EH (cell line): ENCODE measurements around the gene TFAP2B.

Source experiments
- DNase-seq: peaks from one replicate; pipeline ENCODE4 v3.0.0-alpha.2; 2015; ENCODE audit warnings: low read depth

TFAP2B gene

GRCh38 chr6:50848989-50849795, 30.5 kb downstream of the TFAP2B start:
- no peak for DNase-seq

DNA sequence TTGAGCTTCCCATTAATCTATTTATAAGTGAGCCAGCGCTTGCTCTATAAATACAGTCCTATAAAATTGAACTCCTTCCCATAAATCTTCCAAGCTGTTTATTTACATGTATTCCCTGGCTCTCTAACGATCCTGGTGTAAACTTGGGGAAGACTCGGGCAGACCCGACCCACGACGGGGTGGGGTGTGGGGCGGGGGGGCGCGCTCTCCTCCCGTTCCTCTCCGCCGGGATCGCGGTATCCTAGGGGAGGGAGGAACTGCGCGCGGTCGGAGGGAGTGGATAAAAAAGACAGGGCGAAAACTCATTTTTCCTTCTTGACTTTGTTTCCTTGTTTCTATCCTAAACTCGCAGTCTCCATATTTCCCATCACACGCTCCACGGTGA, 31.1 kb downstream of the TFAP2B start:
- DNase-seq: no peak

DNA sequence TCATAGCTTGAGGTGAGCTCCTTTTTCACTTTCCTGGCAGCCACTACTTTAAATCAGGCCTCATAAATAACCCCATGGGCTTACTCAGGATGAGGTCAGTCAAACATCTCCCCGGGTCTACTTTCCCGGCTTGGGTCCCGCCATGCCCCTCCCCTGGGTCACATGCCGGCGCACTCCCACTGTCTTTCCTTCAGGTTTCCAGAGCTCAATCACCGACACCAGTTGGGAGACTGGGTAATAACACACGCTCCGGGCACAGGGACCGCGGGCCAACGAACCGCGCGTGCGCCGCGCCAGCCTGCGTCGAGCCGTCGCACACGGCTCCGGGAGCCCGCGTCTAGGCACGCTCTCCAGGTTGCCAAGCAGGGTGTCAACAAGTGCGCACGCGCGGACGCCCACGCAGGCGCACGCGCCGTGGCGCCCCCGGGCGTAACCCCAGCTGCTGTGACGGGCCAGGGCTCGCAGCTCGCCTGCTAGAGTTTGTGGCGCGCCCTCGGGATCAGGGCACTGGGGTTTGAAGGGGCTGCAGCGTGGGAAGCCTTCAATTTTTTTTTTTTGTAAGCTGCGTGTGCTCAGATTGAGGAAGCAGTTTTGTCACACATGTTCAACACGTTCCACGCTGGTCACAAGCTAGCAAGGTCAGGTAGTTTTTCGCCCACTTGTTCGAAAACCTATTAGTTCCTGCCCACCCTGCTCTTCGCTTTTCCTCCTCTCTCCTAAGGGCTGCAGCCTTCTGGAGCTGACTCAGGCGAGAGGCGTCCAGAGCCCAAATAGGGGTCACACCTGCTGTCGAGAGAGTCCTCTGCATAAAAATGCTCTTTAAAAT, 31.8 kb downstream of the TFAP2B start:
- no peak for DNase-seq

GRCh38 chr6:50851049-50851845, 32.6 kb downstream of the TFAP2B start:
- no peak for DNase-seq

DNA sequence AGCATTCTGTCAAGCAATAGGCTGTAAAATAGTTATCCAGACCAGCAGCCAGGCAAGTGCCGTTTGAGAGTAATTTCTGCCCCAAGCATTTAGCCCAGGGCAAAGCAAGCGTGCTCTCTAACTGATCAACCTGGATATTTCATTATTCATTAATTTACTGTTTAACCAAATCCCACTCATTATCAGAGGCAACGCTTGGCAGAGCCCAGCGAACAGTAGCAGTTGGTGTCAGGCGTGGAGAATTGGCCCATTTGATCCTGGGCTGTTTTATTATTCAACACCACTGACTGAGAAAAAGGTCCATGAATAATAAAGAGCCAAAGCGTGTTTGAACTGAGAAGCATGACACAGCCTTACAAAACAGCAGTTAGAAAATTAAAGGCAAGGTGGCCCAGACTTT, 35.3 kb downstream of the TFAP2B start:
- no peak for DNase-seq

GRCh38 chr6:50861692-50862091, 43.0 kb downstream of the TFAP2B start:
- DNase-seq: no peak

DNA sequence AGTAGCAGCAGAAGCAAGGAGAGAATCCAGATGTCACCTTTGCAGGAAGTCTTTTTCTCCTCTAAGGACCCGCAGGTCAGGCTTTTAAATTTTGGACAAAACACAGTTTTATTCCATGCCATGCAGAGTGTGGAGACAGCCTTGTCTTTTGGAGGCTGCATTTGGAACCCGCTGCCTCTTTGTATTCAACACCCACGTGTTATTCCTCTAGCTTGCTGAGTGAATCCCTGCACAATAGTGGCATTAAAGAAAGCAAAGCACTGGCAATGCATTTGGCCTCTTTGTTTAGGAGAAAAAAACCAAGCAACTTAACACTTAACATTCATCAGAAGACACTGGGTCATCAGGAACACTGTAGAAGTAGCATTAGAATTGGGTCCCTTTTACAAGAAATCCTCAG, 43.5 kb downstream of the TFAP2B start:
- no peak for DNase-seq

DNA sequence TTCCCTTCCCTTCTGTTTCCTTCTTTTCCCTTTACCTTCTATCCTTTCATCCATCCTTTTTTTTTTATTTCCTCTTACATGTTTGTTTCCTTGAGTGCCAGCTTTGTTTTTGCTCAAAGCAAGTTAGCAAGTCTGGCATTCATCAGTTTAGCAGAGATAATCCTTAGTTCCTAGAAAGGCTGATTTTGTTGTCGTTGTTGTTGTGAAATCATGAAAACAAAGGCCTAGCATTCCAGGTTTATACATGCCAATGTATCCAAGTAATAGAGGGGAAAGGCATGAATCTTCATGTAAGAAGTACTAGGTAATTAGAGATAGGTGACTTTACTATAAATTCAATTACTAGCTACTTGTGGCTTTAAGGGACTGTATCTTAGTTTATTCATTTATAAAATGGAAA, 45.9 kb downstream of the TFAP2B start:
- no peak for DNase-seq

- DNase-seq: no peak
These were observed 49.8 kb downstream of the TFAP2B start for GRCh38 chr6:50868466-50868865.

DNA sequence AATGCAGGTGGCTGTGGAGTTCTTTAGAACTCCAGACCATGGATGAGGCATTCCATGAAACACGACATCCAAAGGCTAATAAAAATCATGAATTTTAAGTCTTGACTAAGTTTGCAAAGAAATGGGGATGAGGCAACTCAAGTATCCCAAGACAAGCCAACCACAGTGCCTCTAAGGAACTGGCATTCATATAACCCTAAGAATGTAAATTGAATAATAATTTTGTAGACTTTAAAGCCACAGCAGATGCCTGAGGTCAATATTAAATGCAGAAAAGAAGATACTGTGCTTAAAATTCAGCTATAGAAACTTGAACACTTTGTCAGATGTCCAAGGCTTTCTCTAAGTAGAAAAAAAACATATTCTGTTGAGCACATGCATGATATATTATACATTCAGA, 54.5 kb downstream of the TFAP2B start:
- DNase-seq: no peak

GRCh38 chr6:50884364-50884763, 65.7 kb downstream of the TFAP2B start:
- DNase-seq: no peak

- DNase-seq: no peak
These were observed 68.4 kb downstream of the TFAP2B start for GRCh38 chr6:50887112-50887511.

GRCh38 chr6:50889497-50889896, 70.8 kb downstream of the TFAP2B start:
- no peak for DNase-seq

GRCh38 chr6:50889935-50890334, 71.3 kb downstream of the TFAP2B start:
- no peak for DNase-seq

DNA sequence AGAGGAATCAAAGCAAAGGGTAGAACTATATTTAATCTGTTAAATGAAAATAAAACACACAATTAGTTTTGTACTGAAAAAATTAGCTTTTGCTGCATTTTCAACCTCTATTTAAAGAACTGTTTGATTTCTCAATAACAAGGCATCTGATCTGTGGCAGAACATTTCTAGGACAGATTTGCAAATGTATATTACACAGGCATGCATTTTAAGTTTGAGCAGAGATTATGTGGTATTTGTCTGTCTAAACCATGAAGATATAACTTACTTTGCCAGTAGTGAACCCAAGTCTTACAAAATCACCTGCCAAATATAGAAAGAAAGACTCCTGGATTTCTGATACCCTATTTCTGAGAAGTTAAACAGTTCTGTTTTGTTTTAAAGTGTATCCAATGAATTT, 71.9 kb downstream of the TFAP2B start:
- no peak for DNase-seq

- no peak for DNase-seq
These were observed 72.6 kb downstream of the TFAP2B start for GRCh38 chr6:50891290-50891689.
